Cerebellar cortex (tissue), 1 donor: Measurements from ENCODE around the gene KRTAP13-1.

ENCODE experiments used
- DNase-seq: peaks from one replicate; pipeline ENCODE4 v3.0.0-alpha.2; 2015; ENCODE audit warnings: low spot score

Gene KRTAP13-1

GRCh38 chr21:30395731-30396130 is at the start of gene KRTAP13-1:
Gene KRTAP13-1, plus strand, starts transcription at chr21:30396031. Its CDS starts 56 bp downstream, at chr21:30396087.
- no peak for DNase-seq

- DNase-seq, result no peak
Observed at GRCh38 chr21:30348506-30348905, 47.3 kb upstream of the KRTAP13-1 start, which contains the start of gene KRTAP23-1. Gene KRTAP23-1, minus strand, starts transcription at chr21:30348606. Its CDS starts 0 bp downstream, at chr21:30348606.

- DNase-seq, result no peak
Observed at GRCh38 chr21:30349572-30349971, 46.3 kb upstream of the KRTAP13-1 start.

GRCh38 chr21:30351534-30351933 is 44.3 kb upstream of the KRTAP13-1 start:
- DNase-seq, result no peak

GRCh38 chr21:30354308-30355005 is 41.4 kb upstream of the KRTAP13-1 start:
- no peak for DNase-seq

- DNase-seq, result no peak
Observed at GRCh38 chr21:30355906-30356305, 39.9 kb upstream of the KRTAP13-1 start.

- DNase-seq, result no peak
Observed at GRCh38 chr21:30372139-30372770, 23.6 kb upstream of the KRTAP13-1 start, which contains the start of gene KRTAP13-2. Gene KRTAP13-2, minus strand, starts transcription at chr21:30372271. Its CDS starts 58 bp downstream, at chr21:30372213.

- no peak for DNase-seq
Observed at GRCh38 chr21:30382201-30382600, 13.6 kb upstream of the KRTAP13-1 start.

- no peak for DNase-seq
Observed at GRCh38 chr21:30391492-30392025, 4.3 kb upstream of the KRTAP13-1 start.

- no peak for DNase-seq
Observed at GRCh38 chr21:30408782-30409494, 13.1 kb downstream of the KRTAP13-1 start.

- DNase-seq, result no peak
Observed at GRCh38 chr21:30415993-30416392, 20.2 kb downstream of the KRTAP13-1 start.

GRCh38 chr21:30425826-30426225 is 30.0 kb downstream of the KRTAP13-1 start, which contains the start of gene KRTAP13-3:
Gene KRTAP13-3, minus strand, starts transcription at chr21:30425926. Its CDS starts 14 bp downstream, at chr21:30425912.
- DNase-seq, result no peak

GRCh38 chr21:30426731-30427130 is 30.9 kb downstream of the KRTAP13-1 start:
- DNase-seq, result no peak

GRCh38 chr21:30430170-30430655 is 34.4 kb downstream of the KRTAP13-1 start, which contains the start of gene KRTAP13-4:
Gene KRTAP13-4, plus strand, starts transcription at chr21:30430220. Its CDS starts 56 bp downstream, at chr21:30430276.
- DNase-seq, result no peak

GRCh38 chr21:30434033-30434631 is 38.3 kb downstream of the KRTAP13-1 start:
- DNase-seq, result peak; percentile 3

GRCh38 chr21:30437010-30437565 is 41.3 kb downstream of the KRTAP13-1 start:
- DNase-seq, result no peak

GRCh38 chr21:30439975-30440374 is 44.1 kb downstream of the KRTAP13-1 start, which contains the start of gene KRTAP15-1:
Gene KRTAP15-1, plus strand, starts transcription at chr21:30440275. Its CDS starts 53 bp downstream, at chr21:30440328.
- no peak for DNase-seq

GRCh38 chr21:30443226-30443625 is 47.4 kb downstream of the KRTAP13-1 start:
- no peak for DNase-seq

- no peak for DNase-seq
Observed at GRCh38 chr21:30444204-30444603, 48.4 kb downstream of the KRTAP13-1 start.
